ENCODE results near the gene ADAMTS2. TPM values are rescaled to one million over a fixed set of nuclear protein-coding genes. Genes with fewer than 3 reads are reported as not detected.

The ADAMTS2 gene
- total RNA-seq, 2 experiments from 2014 or later, result not detected

GRCh38 chr5:179191506-179192184 lies 153.6 kb downstream of the ADAMTS2 start:
- Mint-ChIP-seq H3K27me3 (no peaks in the 10 kb centered on the region), H3K27ac (no peak overlapping the region), H3K9me3 (no peaks in the 10 kb centered on the region), H3K4me1 (ENCODE audit: low read depth) (no peaks in the 10 kb centered on the region), H3K36me3 (no peaks in the 10 kb centered on the region), H3K4me3 (no peak overlapping the region)
- intact Hi-C loops (cut with micrococcal nuclease), result no loop called here
- DNase-seq, result no peak
- POLR2A ChIA-PET, result no interaction called here
- CTCF ChIA-PET, result no interaction called here

- H3K27me3 Mint-ChIP-seq, result no peaks in the 10 kb centered on the region
- no peaks in the 10 kb centered on the region for H3K9me3 Mint-ChIP-seq
- intact Hi-C loops (cut with micrococcal nuclease), result no loop called here
- CTCF ChIA-PET, result no interaction called here
- no peak overlapping the region for H3K27ac Mint-ChIP-seq
- no peaks in the 10 kb centered on the region for H3K4me1 Mint-ChIP-seq (ENCODE audit: low read depth)
- POLR2A ChIA-PET, result no interaction called here
- H3K36me3 Mint-ChIP-seq, result no peaks in the 10 kb centered on the region
- no peak for DNase-seq
- H3K4me3 Mint-ChIP-seq, result no peak overlapping the region
Measured at GRCh38 chr5:179190851-179191505, 154.3 kb downstream of the ADAMTS2 start.

GRCh38 chr5:179188636-179189035 lies 156.6 kb downstream of the ADAMTS2 start:
- DNase-seq, result no peak
- Mint-ChIP-seq H3K36me3 (no peaks in the 10 kb centered on the region), H3K9me3 (no peaks in the 10 kb centered on the region), H3K27me3 (peaks cover 3% of the 10 kb centered on the region), H3K4me3 (no peak overlapping the region), H3K27ac (no peak overlapping the region), H3K4me1 (ENCODE audit: low read depth) (no peaks in the 10 kb centered on the region)
- intact Hi-C loops (cut with micrococcal nuclease), result no loop called here
- POLR2A ChIA-PET, result no interaction called here
- CTCF ChIA-PET, result no interaction called here

GRCh38 chr5:179187681-179188575 lies 157.3 kb downstream of the ADAMTS2 start:
- no peaks in the 10 kb centered on the region for H3K36me3 Mint-ChIP-seq
- H3K27me3 Mint-ChIP-seq, result peaks cover 6% of the 10 kb centered on the region
- CTCF ChIA-PET, result no interaction called here
- POLR2A ChIA-PET, result no interaction called here
- H3K9me3 Mint-ChIP-seq, result no peaks in the 10 kb centered on the region
- no peak for DNase-seq
- intact Hi-C loops (cut with micrococcal nuclease), result no loop called here
- no peak overlapping the region for H3K27ac Mint-ChIP-seq
- no peak overlapping the region for H3K4me3 Mint-ChIP-seq
- no peaks in the 10 kb centered on the region for H3K4me1 Mint-ChIP-seq (ENCODE audit: low read depth)

- H3K27me3 Mint-ChIP-seq, result peaks cover 8% of the 10 kb centered on the region
- no peaks in the 10 kb centered on the region for H3K9me3 Mint-ChIP-seq
- H3K4me1 Mint-ChIP-seq (ENCODE audit: low read depth), result no peaks in the 10 kb centered on the region
- H3K36me3 Mint-ChIP-seq, result no peaks in the 10 kb centered on the region
- intact Hi-C loops (cut with micrococcal nuclease), result no loop called here
- DNase-seq, result no peak
- H3K4me3 Mint-ChIP-seq, result no peak overlapping the region
- no peak overlapping the region for H3K27ac Mint-ChIP-seq
- POLR2A ChIA-PET, result no interaction called here
- CTCF ChIA-PET, result no interaction called here
Measured at GRCh38 chr5:179187229-179187678, 158.0 kb downstream of the ADAMTS2 start.

GRCh38 chr5:179186801-179187200 lies 158.5 kb downstream of the ADAMTS2 start:
- peaks cover 13% of the 10 kb centered on the region for H3K27me3 Mint-ChIP-seq
- H3K4me3 Mint-ChIP-seq, result no peak overlapping the region
- POLR2A ChIA-PET, result no interaction called here
- no peak overlapping the region for H3K27ac Mint-ChIP-seq
- no peak for DNase-seq
- no peaks in the 10 kb centered on the region for H3K9me3 Mint-ChIP-seq
- H3K36me3 Mint-ChIP-seq, result no peaks in the 10 kb centered on the region
- no peaks in the 10 kb centered on the region for H3K4me1 Mint-ChIP-seq (ENCODE audit: low read depth)
- intact Hi-C loops (cut with micrococcal nuclease), result no loop called here
- CTCF ChIA-PET, result no interaction called here

- no peaks in the 10 kb centered on the region for H3K4me1 Mint-ChIP-seq (ENCODE audit: low read depth)
- no peaks in the 10 kb centered on the region for H3K36me3 Mint-ChIP-seq
- no peaks in the 10 kb centered on the region for H3K9me3 Mint-ChIP-seq
- intact Hi-C loops (cut with micrococcal nuclease), result no loop called here
- ChIA-PET CTCF (no interaction called here), POLR2A (no interaction called here)
- H3K4me3 Mint-ChIP-seq, result no peak overlapping the region
- H3K27ac Mint-ChIP-seq, result no peak overlapping the region
- DNase-seq, result no peak
- H3K27me3 Mint-ChIP-seq, result peaks cover 15% of the 10 kb centered on the region
Measured at GRCh38 chr5:179185941-179186411, 159.3 kb downstream of the ADAMTS2 start.

GRCh38 chr5:179185256-179185940 lies 159.9 kb downstream of the ADAMTS2 start:
- H3K27me3 Mint-ChIP-seq, result peaks cover 21% of the 10 kb centered on the region
- POLR2A ChIA-PET, result no interaction called here
- H3K4me3 Mint-ChIP-seq, result no peak overlapping the region

GRCh38 chr5:179184521-179185050 lies 160.7 kb downstream of the ADAMTS2 start:
- Mint-ChIP-seq H3K36me3 (no peaks in the 10 kb centered on the region), H3K4me1 (ENCODE audit: low read depth) (no peaks in the 10 kb centered on the region), H3K27ac (no peak overlapping the region), H3K9me3 (no peaks in the 10 kb centered on the region), H3K4me3 (no peak overlapping the region), H3K27me3 (peaks cover 21% of the 10 kb centered on the region)
- ChIA-PET CTCF (no interaction called here), POLR2A (no interaction called here)
- intact Hi-C loops (cut with micrococcal nuclease), result no loop called here
- DNase-seq, result no peak

More at GRCh38 chr5:179185256-179185940, 159.9 kb downstream of the ADAMTS2 start:
- no peaks in the 10 kb centered on the region for H3K9me3 Mint-ChIP-seq
- no peak for DNase-seq
- no peaks in the 10 kb centered on the region for H3K4me1 Mint-ChIP-seq (ENCODE audit: low read depth)
- no peaks in the 10 kb centered on the region for H3K36me3 Mint-ChIP-seq
- intact Hi-C loops (cut with micrococcal nuclease), result no loop called here
- CTCF ChIA-PET, result interaction anchor here (0.7 kb wide), 1 partner anchor 17 kb away, joined by 3 read pairs; no protein-coding TSS in a partner anchor
- H3K27ac Mint-ChIP-seq, result no peak overlapping the region

- no peak overlapping the region for H3K27ac Mint-ChIP-seq
- no peak for DNase-seq
- H3K36me3 Mint-ChIP-seq, result no peaks in the 10 kb centered on the region
- H3K27me3 Mint-ChIP-seq, result peaks cover 21% of the 10 kb centered on the region
- CTCF ChIA-PET, result no interaction called here
- no peak overlapping the region for H3K4me3 Mint-ChIP-seq
- POLR2A ChIA-PET, result no interaction called here
- intact Hi-C loops (cut with micrococcal nuclease), result no loop called here
- no peaks in the 10 kb centered on the region for H3K4me1 Mint-ChIP-seq (ENCODE audit: low read depth)
- H3K9me3 Mint-ChIP-seq, result peaks cover 2% of the 10 kb centered on the region
Measured at GRCh38 chr5:179183481-179183880, 161.8 kb downstream of the ADAMTS2 start.

GRCh38 chr5:179182601-179183000 lies 162.7 kb downstream of the ADAMTS2 start:
- Mint-ChIP-seq H3K36me3 (no peaks in the 10 kb centered on the region), H3K4me3 (no peak overlapping the region), H3K27ac (no peak overlapping the region), H3K27me3 (peaks cover 21% of the 10 kb centered on the region), H3K9me3 (peaks cover 2% of the 10 kb centered on the region), H3K4me1 (ENCODE audit: low read depth) (no peaks in the 10 kb centered on the region)
- CTCF ChIA-PET, result no interaction called here
- POLR2A ChIA-PET, result no interaction called here
- DNase-seq, result no peak
- intact Hi-C loops (cut with micrococcal nuclease), result no loop called here

GRCh38 chr5:179181988-179182387 lies 163.3 kb downstream of the ADAMTS2 start:
- no peak for DNase-seq
- Mint-ChIP-seq H3K4me3 (no peak overlapping the region), H3K27ac (no peak overlapping the region), H3K9me3 (peaks cover 2% of the 10 kb centered on the region), H3K36me3 (no peaks in the 10 kb centered on the region), H3K4me1 (ENCODE audit: low read depth) (no peaks in the 10 kb centered on the region), H3K27me3 (peaks cover 22% of the 10 kb centered on the region)
- CTCF ChIA-PET, result interaction anchor here (1.2 kb wide), 1 partner anchor 14 kb away, joined by 5 read pairs; no protein-coding TSS in a partner anchor
- POLR2A ChIA-PET, result no interaction called here
- intact Hi-C loops (cut with micrococcal nuclease), result no loop called here
